Stimulated activated CD4-positive, alpha-beta T cell treated with anti-CD3 and anti-CD28 coated beads, TNF-alpha, amount 100 ng/mL, for 48 hours (primary cell): ENCODE data around the gene ZDHHC7.

ENCODE experiments used
- DNase-seq, 3 donors: peaks; one replicate each; pipeline ENCODE4 v3.0.0-alpha.2; 2020; ENCODE audit warnings: low read depth in 3 of 3

Gene ZDHHC7

DNA sequence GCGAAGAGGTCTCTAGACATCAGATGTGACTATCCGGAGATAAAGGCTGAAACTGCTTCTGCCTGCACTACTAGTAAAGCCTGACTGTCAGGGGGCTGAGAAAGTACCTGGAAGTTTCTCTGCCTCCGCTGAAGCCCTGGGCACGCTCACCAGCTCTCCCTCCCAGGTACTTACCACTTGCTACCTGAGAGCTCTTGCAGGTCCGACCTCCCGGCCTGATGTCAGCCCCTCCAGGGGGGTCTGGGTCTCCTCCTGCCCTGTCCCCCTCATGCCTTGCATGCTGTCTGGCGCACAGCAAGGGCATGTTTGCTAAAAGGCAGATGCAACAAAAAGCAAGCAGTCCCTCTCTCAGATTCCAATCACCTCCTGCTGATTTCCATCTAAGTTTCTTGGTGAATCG, 17.4 kb downstream of the ZDHHC7 start:
- DNase-seq, result no peak

DNA sequence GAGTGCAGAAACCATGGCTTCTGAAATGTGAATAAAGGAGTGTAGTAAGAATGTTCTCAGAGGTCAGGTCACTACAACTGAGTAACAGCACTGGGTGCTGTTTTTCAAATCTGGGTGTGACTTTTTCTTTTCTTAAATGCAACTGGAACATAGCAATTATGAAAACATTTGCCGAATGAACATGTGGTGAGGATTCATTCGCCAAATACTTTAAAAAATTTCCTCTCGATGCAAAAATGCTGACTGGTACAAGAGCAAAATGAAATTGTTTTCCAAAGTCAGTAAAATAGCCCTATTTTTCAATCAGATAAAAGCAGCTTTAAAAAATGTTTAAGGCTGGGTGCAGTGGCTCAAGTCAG, 18.6 kb downstream of the ZDHHC7 start:
- DNase-seq, result no peak

DNA sequence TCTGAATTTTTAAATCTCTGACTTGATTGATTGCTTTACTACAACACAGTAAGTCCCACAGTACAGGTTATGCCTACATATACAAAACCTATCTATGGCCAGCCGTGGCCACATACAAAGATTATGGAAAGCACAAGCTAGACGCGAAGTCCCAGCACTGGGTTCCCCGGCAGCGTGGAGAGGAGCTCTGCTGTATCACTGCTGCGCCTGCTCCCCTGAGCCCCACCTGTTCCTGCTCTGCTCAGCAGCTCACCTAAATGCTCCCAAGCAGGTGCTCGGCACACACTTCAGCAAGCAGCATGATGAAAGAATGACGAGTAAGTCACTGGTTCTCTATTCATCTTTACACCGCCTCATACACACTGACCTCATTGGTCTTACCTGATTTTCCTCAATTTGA, 20.6 kb downstream of the ZDHHC7 start:
- no peak for DNase-seq

DNA sequence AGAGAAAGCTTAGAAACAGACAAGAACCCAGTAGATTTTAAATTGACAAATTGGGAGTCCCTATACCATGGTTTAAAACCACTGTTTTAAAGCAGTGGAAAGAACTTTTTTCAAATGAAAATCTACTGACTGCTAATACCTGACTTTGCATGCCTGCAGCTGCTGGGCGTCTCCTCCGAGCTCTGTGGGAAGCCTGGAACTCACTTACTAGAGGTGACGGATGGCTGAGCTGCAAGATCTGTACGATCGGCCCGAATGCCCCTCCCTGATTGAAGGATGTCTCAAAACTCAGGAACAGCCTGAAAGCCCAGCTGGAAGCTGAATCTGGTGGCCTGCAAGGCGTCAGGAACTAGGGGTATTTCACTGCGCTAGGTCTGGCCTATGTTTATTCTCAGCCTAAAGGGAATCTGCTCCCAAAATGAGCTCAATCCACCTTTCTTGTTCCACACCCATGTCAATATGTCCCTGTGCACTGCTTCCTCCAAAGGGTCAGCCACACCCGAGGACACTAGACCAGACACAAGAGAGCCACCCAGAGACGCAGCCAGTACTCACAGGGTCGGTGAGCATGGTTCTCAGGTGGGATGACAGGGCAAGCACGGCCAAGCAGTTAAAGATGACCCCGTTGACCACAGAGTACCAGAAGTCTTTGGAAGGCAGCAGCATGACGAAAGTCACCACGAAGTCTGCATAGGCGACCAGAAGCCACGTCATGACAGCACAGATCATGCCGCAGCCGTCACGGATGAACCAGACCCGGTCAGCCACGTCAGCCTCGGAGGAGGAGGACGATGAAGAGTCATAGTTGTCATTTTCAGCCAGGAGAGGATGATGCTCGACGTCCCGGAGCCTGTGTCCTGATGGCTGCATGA, 21.4 kb downstream of the ZDHHC7 start:
- DNase-seq, result no peak

DNA sequence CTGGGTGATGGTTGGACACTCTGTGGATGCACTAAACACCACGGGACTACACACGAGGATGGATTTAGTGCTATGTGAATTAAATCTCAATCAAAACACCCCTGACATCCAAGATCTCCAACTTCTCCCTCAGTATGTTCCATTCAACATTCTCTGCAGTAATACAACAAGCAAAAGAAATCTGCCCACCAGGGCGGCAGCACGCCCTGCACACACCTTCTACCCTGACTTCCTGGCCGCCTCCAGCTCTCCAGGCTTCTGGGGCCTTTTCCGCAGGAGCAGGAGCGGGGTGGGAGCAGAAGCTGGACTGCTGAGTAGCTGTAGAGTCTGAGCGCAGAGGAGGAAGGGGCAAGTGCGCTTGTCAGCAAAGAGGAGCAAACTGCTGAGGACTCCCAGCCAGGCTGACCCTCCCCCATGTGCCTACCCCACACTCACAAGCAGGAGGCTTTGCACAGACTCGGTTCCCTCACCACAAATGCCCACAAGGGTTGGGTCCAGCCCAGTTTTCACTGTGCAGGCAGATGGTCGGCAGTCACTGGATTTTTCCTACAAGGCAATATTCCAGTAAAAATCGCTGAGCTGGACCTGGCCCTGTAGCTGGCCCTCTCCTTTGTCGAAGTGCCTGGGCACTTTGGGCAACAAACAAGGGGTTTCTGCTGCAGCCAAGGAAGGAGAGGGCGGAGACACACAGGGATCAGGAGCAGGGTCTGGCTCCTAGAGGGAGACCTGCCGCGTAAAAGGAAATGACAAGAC, 22.8 kb downstream of the ZDHHC7 start:
- no peak for DNase-seq

DNA sequence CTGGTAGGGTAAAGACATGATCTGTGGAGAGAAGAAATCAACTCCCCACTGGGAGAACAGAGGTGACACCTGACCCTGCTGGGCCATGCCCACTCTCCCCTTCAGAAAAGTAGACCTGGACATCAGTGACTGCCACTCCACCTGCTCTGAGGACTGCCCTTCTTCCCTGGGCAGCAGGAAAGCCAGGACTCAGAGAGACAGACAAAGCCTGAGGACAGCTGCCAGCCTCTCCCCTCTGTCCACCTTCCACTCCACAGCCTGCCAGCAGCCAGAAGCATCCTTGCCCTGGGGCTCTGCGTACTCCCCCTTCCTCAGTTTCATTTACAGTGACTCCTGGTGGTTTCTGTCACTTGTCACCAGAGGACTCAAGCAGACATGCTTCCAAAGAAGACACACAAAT, 24.5 kb downstream of the ZDHHC7 start:
- no peak for DNase-seq

DNA sequence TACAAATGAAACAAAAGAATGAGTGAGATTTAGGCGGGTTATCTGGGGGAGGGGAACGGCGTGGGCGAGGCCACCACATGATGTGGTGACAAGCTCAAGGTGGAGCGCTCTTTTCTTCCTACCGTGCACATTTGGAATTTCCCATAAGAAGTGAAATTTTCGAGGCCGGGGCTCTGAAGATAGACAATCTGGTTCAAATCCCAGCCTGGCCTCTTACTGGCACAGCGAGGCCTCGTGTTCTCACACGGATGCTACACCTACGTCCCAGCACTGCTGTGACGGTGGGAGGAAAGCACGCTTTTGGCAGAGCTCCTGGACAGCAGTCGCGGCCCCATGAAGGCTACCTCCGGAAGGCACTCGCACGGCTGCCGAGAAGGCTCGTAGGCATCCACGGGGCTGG, 25.2 kb downstream of the ZDHHC7 start:
- peak in 1 of 3 donors; percentile 26 for DNase-seq

DNA sequence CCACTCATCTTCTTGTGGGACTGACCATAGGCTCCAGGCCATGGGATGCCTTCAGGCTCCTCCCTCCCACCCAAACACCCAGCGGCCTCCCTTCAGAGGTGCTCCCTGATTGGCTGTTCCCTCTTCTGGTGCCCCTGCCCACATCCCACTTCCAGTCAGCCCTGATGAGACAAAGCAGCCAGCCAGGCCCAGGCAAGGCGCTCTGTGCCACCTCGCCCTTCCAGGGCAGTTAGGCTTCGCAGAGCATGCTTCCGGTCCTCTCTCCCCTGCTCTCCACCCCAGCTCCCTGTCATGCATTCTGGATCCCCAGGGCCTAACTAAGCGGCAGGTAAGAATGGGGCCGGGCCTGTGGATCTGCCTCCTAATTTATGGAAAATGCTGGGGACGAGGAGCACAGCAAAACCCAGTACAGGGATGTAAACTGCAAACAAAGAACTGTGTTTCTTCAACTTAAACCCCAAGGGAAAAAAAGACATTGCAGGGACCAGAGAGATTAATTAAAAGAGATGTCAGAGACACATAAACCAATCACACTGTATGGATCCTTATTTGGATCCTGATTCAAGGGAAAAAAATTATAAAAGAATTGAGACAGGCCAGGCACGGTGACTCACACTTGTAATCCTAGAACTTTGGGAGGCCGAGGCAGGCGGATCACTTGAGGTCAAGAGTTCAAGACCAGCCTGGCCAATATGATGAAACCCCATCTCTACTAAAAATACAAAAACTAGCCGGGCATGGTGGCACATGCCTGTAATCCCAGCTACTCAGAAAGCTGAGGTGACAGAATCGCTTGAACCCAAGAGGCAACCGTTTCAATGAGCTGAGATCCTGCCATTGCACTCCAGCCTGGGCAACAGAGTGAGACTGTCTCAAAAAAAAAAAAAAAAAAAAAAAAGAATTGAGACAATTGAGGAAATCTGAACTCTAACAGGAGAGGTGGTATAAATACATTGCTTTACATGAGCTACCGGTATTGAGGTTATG, 26.0 kb downstream of the ZDHHC7 start:
- DNase-seq, result no peak

DNA sequence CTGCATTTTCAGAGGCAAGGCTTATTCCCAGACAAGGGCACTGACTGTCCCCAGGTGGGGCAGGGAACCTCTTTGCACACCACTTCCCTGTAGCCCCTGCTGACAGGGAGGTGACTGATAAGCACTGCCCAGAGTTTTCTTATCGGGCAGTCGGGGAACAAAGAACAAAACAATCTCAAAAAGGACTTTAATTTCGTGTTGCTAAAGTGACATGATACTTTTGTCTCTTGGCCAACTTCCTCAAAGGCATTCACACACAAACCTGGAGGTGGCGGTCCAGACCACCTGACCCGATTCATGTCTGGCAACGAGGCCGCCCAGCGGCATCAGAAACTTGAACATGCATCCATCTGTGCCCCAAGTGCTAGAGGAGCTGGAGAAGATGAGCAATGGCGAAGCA, 28.9 kb downstream of the ZDHHC7 start:
- no peak for DNase-seq

DNA sequence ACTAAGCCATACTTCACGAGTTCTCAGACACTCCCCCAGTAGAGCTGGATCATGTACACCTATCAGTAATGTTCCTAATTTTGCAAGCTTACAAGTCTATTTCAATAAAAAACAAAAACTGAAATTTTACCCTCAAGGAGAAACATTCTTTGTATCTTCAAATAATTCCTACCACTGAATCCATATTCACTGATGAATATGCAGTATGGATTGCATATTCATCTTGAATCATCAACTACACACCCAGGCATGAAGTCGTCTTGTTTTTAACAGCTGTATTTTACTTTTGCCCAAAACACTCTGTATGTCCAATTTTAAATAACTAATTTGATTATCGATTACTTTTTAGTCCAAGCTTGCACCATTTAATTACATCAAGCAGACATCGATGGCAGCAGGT, 31.8 kb downstream of the ZDHHC7 start:
- DNase-seq, result no peak

DNA sequence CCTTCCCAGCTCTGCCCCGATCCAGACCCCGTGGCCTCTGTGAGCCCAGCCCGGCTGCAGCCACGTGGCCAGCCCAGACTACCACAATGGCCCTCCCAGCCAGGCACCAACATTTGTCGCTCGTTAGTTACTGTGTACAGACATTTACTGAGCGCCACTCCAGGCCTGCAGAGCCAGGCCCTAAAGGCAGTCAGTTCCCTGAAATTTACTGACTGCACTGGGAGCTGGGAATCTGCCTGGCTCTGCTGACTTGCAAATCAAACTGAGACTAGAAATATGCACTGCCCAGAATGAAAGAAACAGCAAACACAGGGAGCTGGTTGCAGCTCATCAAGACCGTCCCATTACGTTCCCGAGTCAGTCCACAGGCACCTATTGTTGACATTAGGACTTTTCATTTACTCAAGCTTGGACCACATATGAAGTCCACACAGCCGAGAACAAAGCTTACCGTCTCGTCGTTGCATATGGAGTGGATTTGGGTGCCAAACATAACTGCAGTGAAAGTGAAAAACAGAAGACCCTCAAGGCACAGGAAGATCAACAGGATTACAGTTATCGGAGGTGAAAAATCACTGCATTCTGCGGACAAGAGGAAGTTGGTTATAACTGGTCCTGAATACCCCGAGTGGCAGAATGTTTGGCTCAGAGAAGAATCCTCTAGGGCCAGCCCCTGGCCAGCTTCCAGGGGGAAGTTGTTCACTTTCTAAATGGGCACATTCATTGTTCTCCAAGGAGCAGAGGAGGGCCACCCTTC, 34.5 kb downstream of the ZDHHC7 start:
- DNase-seq, result no peak

DNA sequence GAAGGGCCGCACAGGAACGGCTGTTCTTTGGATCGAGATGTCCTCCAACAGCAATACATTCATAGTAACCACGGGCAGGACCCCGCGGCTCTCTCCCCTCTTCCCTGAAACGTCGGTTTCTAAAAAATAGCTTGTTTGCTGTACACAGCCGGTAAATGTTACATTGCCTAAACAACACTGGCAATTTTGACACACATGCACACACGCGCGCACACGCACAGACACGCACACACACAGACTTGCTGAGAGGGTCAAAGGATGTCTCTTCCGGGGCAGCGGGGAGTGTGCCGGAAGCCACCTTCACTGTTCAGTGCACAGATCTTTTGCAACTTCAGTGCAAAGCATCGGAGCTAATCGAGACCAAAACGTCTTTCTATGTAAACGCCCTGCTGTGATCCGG, 35.8 kb downstream of the ZDHHC7 start:
- no peak for DNase-seq

DNA sequence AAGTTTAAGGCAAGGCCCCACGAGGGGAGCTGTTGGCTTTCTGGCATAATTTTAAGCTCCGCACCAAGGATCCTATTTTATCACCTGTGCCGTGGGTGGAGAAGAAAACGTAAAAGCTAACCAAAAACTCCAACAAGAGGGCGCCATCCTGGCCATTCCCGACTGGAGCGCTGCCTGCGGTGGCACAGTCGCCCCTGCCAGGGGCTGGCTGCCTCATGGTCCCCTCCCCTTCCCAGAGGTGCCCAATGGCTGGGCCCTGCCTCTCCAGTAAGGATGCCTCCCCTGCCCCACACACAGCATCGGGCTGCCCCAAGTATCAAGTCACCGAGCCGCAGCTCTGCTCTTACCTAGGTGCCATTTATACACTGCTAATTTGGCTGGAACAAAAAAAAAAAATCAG, 36.3 kb downstream of the ZDHHC7 start:
- DNase-seq, result no peak

DNA sequence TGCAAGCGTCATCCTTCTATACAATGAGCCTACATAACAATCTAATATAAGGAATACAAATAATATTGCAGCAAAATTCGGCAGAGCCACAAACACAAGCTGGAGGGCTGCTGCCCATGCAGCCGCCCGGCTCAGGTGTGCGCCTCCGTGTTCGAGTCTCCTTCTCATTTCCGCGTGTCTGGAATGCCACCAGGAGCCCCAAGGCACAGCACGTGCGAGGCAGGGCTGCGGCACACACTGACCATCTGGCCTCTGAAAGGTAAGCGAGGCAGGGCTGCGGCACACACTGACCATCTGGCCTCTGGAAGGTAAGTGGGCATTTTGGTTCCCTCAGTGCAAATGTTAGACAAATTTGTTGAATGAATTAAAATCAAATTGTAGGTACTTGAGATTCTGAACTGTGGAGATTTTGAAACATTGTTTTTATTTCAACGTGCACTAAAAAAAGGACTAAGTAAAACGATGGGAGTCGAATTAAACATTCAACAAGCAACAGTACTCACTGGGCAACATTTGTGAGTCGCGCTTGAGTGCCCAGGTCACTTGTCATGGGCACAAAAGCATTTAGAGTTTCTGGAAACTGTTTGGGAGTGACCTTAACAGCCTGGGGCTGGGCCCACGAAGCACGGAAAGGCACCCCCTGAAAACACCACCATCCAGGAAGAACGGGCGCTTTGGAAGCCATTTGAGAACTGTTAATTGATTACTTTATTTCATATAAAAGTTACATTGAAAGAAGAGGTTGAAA, 37.4 kb downstream of the ZDHHC7 start:
- no peak for DNase-seq

DNA sequence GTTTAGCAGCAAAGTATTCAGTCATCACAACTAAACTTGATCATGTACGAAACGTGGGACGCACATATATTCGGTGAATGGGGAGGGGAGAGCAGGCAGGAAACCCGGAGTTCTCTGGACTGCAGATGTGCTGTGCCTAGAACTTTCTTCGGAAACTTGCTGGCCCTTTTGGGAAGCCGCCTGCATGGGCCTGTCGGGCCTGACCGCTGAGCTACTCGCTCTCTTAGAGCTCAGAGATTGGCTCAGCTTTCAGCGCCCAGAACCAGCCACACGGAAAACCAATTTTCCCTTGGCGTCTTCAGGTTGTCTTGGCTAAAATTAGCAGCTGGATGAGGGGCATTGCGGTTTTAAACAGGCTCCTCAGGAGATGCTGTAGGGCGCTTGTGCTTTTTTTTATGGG, 38.1 kb downstream of the ZDHHC7 start:
- no peak for DNase-seq

DNA sequence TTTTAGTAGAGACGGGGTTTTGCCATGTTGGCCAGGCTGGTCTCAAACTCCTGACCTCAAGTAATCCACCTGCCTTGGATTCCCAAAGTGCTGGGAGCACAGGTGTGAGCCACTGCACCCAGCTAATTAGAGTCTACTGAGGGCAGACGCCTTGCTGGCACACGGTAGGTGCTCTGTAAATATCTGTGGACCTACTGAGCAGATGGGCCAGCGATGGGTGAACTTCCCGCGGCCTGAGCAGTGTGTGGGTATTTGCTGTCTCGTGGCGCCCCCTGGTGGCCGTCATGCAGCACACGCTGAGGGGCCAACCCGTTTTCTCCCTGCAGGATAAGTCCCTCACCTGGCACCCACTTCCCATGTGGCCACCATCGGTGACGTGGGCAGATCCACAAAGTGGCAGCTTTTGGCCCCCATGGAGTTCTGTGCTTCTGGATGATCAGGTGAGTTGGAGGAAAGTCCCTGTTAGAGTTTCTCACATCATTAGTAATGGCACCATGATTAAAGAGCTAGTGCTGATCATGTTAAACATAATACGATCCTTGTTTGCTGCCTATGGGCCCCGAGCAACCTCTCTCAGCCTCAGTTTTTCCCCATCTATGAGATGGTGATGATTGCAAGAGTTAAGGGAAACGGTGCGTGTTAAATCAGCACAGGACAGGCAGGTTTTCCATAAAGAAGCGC, 40.7 kb downstream of the ZDHHC7 start:
- peak; percentile 59 to 73 (median 66) for DNase-seq

DNA sequence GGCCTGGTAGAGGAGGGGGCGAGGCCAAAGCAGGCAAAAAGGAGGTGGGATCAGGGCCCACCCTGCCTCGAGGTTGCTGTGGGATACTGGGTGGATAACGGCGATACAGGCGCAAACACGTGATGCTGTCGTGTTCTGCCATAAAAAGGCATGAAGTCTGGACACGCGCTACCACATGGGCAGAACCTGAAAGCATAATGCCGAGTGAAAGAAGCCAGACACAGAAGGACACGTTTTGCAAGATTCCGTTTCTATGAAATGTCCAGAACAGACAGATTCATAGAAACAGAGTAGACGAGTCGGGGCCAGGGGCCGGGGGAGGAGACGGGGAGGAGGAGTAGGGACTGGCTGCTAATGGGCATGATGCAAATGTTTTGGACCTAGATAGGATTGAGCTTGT, 43.5 kb downstream of the ZDHHC7 start:
- no peak for DNase-seq

DNA sequence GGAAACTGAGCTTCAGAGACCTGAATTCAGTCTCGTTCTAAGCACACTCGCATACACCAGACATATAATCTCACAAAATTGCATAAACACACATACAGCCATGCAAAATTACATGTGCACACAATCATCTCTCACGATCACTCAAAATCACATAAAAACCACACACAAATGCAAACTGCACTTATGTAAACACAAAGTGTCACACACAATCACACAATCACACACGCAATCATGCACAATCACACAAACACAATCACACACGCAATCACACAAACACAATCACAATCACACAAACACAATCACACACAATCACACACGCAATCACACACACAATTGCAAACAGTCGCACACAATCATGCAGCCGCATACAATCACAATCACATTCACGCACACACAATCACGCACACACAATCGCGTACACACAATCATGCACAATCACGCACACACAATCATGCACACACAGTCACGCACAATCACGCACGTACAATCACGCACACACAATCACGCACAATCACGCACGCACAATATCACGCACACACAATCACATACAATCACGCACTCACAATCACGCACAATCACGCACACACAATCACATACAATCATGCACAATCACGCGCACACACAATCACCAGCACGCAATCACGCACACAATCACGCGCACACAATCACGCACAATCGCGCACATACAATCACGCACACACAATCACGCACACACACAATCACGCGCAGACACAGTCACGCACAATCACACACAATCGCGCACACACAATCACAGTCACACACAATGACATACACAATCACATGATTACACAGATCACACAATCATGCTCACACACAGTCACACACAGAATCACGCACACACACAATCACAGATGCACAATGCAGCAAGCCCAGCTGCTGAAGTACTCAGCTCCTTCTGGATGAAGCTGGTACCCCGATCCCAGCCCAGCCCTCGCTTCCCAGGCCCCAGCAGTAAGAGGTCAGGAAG, 45.6 kb downstream of the ZDHHC7 start:
- no peak for DNase-seq
